ENCODE results near the gene SLC39A11.

SLC39A11 gene

DNA sequence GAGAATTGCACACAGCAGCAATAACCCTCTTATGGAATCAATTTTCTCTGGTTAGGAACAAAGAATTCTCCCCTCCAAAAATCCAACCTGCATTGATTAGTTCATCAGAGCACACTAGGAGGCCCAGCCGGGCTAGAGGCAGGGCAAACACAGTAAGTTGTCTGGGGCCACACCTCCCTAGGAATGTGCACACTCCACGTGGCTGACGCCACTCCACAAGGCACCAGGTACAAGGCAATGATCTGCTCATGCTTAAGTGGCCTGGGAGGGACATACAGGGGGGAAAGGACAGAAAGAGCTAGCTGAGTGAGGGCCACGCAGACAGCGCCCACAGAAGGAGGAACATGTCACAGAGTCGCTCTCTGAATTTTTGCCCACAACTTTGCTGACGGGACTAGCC, 107.6 kb downstream of the SLC39A11 start:
- Histone ChIP-seq H3K36me3 (replicated peaks; ENCODE audit: low read depth, low read length) (no peaks in the 10 kb centered on the region), H3K4me2 (ENCODE audit: low read length) (no peak overlapping the region), H3K27ac (ENCODE audit: low read length) (no peak overlapping the region)

DNA sequence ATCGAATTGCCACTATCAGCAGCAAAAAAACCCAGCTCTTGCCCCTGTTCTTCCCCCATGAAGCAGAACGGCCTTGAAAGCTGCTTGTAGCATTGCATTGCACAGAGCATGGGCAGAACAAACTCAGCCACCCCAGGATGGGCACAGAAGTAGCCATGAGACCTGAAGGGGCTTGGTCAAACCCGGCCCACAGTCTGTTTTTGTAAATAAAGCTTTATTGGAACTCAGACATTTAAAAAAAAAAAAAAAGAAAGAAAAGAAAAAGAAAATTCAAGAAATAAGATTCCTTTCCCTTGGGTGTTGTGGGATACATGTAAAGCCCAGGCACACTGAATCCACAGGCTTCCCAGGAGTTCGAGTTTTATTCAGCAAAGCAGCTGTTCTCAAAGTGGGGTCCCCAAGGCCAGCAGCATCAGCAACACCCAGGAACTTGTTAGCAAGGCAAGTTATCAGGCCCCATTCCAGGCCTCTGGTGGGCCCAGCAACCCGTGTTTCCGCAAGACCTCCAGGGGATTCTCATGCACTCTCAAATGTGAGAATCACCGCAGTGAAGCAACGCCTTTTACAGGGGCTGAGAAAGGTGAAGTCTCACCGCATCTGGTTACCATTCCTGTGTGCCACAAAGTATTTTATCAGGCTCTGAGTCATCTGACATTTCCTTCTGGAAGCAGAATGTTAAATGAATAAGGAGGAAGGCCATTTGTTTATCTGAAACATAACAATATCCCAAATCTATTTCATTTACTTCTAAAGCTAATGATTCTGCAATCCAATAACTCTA, 108.2 kb downstream of the SLC39A11 start:
- H3K79me2 ChIP-seq (ENCODE audit: low read length), result no peaks in the 10 kb centered on the region
- TF ChIP-seq, protein P1, sequence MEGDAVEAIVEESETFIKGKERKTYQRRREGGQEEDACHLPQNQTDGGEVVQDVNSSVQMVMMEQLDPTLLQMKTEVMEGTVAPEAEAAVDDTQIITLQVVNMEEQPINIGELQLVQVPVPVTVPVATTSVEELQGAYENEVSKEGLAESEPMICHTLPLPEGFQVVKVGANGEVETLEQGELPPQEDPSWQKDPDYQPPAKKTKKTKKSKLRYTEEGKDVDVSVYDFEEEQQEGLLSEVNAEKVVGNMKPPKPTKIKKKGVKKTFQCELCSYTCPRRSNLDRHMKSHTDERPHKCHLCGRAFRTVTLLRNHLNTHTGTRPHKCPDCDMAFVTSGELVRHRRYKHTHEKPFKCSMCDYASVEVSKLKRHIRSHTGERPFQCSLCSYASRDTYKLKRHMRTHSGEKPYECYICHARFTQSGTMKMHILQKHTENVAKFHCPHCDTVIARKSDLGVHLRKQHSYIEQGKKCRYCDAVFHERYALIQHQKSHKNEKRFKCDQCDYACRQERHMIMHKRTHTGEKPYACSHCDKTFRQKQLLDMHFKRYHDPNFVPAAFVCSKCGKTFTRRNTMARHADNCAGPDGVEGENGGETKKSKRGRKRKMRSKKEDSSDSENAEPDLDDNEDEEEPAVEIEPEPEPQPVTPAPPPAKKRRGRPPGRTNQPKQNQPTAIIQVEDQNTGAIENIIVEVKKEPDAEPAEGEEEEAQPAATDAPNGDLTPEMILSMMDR (IDR thresholded peaks at IDR 0.05; ENCODE audit: low read depth, low read length), result no peak
- no peak for TF ChIP-seq EZH2phosphoT487 (IDR thresholded peaks at IDR 0.05; ENCODE audit: low read depth)
- H2AFZ ChIP-seq (ENCODE audit: low read depth, low read length), result no peak overlapping the region
- H4K20me1 ChIP-seq (ENCODE audit: insufficient read depth, low read length), result no peaks in the 10 kb centered on the region
- no peaks in the 10 kb centered on the region for H3K9me3 ChIP-seq (ENCODE audit: insufficient read depth, low read length)
- H3K4me2 ChIP-seq (ENCODE audit: low read length), result no peak overlapping the region
- no peaks in the 10 kb centered on the region for H3K36me3 ChIP-seq (replicated peaks; ENCODE audit: low read depth, low read length)
- no peak overlapping the region for H3K27ac ChIP-seq (ENCODE audit: low read length)
- H3K27me3 ChIP-seq (ENCODE audit: low read depth, low read length), result no peaks in the 10 kb centered on the region
- H3K4me1 ChIP-seq (ENCODE audit: low read length), result peaks cover 4% of the 10 kb centered on the region
- H3K9ac ChIP-seq (ENCODE audit: low read length), result no peak overlapping the region
- H3K4me3 ChIP-seq (ENCODE audit: low read length), result no peak overlapping the region

More for the DNA sequence above, 107.6 kb downstream of the SLC39A11 start:
- Histone ChIP-seq H4K20me1 (ENCODE audit: insufficient read depth, low read length) (no peaks in the 10 kb centered on the region), H3K9ac (ENCODE audit: low read length) (no peak overlapping the region), H2AFZ (ENCODE audit: low read depth, low read length) (no peak overlapping the region), H3K4me3 (ENCODE audit: low read length) (no peak overlapping the region), H3K27me3 (ENCODE audit: low read depth, low read length) (no peaks in the 10 kb centered on the region), H3K79me2 (ENCODE audit: low read length) (no peaks in the 10 kb centered on the region), H3K4me1 (ENCODE audit: low read length) (peaks cover 4% of the 10 kb centered on the region), H3K9me3 (ENCODE audit: insufficient read depth, low read length) (no peaks in the 10 kb centered on the region)
- TF ChIP-seq, protein P1 (IDR thresholded peaks at IDR 0.05; ENCODE audit: low read depth, low read length), result no peak
- no peak for TF ChIP-seq EZH2phosphoT487 (IDR thresholded peaks at IDR 0.05; ENCODE audit: low read depth)

DNA sequence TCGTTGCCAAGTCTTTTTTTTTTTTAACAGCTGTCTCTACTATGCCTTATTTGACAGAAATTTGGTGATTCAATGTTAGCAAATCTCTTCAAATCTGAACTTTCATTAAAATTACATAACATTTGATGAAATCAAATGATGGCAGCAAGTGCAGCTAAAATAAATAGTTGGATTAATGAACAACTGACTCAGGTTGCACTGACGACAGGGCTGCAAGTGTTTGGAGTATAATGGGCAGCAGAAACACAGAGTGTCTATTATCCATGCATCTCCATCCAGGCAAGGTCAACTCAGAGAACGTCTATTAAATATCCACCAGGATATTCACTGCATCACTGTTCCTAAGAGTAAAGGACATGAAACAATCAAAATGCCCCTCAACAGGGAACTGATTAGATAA, 109.8 kb downstream of the SLC39A11 start:
- Histone ChIP-seq H3K4me3 (ENCODE audit: low read length) (no peak overlapping the region), H3K9me3 (ENCODE audit: insufficient read depth, low read length) (no peaks in the 10 kb centered on the region), H3K4me1 (ENCODE audit: low read length) (peaks cover 4% of the 10 kb centered on the region), H3K4me2 (ENCODE audit: low read length) (no peak overlapping the region), H3K9ac (ENCODE audit: low read length) (no peak overlapping the region), H3K36me3 (replicated peaks; ENCODE audit: low read depth, low read length) (no peaks in the 10 kb centered on the region), H2AFZ (ENCODE audit: low read depth, low read length) (no peak overlapping the region), H4K20me1 (ENCODE audit: insufficient read depth, low read length) (no peaks in the 10 kb centered on the region), H3K79me2 (ENCODE audit: low read length) (no peaks in the 10 kb centered on the region), H3K27me3 (ENCODE audit: low read depth, low read length) (no peaks in the 10 kb centered on the region), H3K27ac (ENCODE audit: low read length) (no peak overlapping the region)
- no peak for TF ChIP-seq EZH2phosphoT487 (IDR thresholded peaks at IDR 0.05; ENCODE audit: low read depth)
- TF ChIP-seq, protein P1 (IDR thresholded peaks at IDR 0.05; ENCODE audit: low read depth, low read length), result no peak

DNA sequence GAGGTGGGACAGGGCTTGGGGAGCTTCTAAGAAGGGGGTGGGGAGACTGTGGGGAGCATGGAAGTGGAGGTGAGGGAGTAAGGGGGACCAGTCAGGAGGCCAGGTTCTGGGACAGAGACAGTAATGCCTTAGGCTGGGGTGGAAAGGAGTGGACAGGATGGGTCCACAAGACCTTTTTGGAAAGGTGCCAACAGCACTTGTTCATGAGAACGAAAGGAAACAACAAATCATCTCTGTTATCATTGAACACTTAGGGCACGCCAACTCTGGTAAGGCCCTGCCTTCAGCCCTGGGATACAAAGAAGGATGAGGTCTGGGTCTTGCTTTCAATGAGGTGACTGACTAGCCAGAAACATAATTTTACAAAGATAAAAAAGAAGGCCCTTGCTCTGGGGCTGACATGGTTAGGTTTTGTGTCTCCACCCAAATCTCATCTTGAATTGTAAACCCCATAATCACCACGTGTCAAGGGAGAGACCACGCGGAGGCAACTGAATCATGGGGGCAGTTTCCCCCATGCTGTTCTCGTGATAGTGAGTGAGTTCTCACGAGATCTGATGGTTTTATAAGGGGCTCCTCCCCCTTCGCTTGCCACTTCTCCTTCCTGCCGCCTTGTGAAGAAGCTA, 113.8 kb downstream of the SLC39A11 start:
- Histone ChIP-seq H3K9ac (ENCODE audit: low read length) (no peak overlapping the region), H3K27me3 (ENCODE audit: low read depth, low read length) (no peaks in the 10 kb centered on the region), H3K4me1 (ENCODE audit: low read length) (0 out of 2 replicates have a peak, but pooled peaks cover 4% of the 10 kb centered on the region), H2AFZ (ENCODE audit: low read depth, low read length) (no peak overlapping the region), H3K4me3 (ENCODE audit: low read length) (no peak overlapping the region), H3K79me2 (ENCODE audit: low read length) (no peaks in the 10 kb centered on the region), H3K36me3 (replicated peaks; ENCODE audit: low read depth, low read length) (no peaks in the 10 kb centered on the region), H3K27ac (ENCODE audit: low read length) (no peak overlapping the region), H3K9me3 (ENCODE audit: insufficient read depth, low read length) (no peaks in the 10 kb centered on the region), H3K4me2 (ENCODE audit: low read length) (no peak overlapping the region), H4K20me1 (ENCODE audit: insufficient read depth, low read length) (no peaks in the 10 kb centered on the region)
- no peak for TF ChIP-seq EZH2phosphoT487 (IDR thresholded peaks at IDR 0.05; ENCODE audit: low read depth)
- TF ChIP-seq, protein P1 (IDR thresholded peaks at IDR 0.05; ENCODE audit: low read depth, low read length), result no peak

Measured in OCI-LY3 (cell line).